Measurements from ENCODE around the gene ABR.

DNA sequence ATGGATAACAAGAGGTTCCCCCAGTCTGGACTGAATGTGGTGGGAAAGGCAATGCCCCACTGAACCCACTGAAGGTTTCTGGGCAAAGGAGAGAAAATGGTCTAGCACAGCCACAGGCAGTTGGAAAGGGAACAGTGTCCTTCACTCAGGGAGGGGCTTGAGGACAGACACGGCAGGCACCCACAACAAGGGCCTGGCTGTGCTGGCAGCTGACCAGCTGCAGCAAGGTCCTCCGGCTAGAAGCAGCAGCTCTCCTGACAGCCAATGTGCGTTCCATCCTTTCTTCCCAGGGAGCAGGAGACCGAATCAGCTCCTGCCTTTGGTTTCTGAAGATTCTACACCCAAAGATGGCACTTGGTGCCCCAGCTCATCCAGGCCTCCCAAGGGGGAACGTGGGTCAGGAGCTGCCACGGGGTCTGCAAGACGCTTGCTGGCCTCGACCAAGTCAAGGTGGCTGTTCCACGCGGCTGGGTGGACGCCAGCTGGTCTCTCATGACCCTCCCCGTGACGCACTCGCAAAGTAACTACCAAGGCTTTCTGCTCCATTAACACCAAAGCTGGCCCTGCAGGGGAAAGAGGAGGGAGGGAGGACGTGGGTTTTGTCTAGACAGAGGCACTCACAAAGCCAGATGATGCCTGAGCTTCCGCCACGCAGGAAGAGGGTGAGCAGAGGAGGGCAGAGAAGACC, 11.1 kb downstream of the ABR start:
- TF ChIP-seq POLR2AphosphoS5 (IDR thresholded peaks at IDR 0.05) (no peak), POLR2A (IDR thresholded peaks at IDR 0.05) (no peak), EP300 (IDR thresholded peaks at IDR 0.05) (no peak)
- TF ChIP-seq, protein P1, sequence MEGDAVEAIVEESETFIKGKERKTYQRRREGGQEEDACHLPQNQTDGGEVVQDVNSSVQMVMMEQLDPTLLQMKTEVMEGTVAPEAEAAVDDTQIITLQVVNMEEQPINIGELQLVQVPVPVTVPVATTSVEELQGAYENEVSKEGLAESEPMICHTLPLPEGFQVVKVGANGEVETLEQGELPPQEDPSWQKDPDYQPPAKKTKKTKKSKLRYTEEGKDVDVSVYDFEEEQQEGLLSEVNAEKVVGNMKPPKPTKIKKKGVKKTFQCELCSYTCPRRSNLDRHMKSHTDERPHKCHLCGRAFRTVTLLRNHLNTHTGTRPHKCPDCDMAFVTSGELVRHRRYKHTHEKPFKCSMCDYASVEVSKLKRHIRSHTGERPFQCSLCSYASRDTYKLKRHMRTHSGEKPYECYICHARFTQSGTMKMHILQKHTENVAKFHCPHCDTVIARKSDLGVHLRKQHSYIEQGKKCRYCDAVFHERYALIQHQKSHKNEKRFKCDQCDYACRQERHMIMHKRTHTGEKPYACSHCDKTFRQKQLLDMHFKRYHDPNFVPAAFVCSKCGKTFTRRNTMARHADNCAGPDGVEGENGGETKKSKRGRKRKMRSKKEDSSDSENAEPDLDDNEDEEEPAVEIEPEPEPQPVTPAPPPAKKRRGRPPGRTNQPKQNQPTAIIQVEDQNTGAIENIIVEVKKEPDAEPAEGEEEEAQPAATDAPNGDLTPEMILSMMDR (IDR thresholded peaks at IDR 0.05), result no peak

Measured in suprapubic skin (tissue), 4 donors.